ENCODE data around the gene PROCA1. TPM values are rescaled to one million over a fixed set of nuclear protein-coding genes. Genes with fewer than 3 reads are reported as not detected.

PROCA1 gene
- total and polyA plus RNA-seq, 12 donors: 0.74 to 4.9 (median 1.3) TPM

DNA sequence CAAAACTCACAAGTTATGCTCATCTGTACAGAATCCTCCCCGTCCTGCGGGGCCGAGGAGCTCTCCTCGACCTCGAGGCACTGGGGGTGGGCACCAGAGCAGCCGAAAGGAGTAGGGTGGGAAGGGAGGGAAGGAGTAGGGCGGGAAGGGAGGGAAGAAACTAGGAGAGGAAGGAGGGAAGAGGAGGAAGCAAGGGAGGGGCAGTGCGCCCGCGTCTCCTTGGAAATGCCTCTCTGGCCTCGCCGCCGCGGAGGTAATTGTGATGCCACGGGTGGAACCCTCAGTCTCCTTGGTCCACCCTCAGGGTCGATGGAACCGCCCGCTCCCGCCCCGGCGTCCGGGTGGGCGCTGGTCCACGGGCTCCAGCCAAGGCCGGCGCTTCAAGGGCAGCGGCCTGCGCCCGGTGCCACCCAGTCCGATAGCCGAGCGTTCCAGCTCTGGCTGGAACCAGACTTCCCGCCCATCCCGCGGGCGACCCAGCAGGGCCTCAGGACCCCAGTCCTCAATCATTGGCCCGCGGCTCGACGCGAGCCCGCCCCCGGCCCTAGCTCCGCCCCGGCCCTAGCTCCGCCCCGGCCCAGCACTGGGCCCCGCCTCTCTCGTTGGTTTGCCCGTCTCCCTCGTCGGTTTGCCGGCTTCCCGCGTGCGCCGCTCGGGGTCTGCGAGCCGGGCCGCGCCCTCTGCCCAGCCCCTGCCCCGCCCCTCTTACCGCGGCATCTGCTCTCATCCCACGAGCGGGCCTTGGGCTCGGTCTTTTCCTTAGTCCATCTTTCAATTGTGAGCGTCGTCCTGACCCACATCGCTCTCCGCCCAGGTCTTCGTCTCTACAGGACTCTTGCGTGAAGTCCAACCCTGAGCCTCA is 596 bp downstream of the PROCA1 start:
- Histone ChIP-seq H3K27ac (peak overlapping the region; percentile 68 to 95 (median 90)), H3K4me1 (peaks cover 0 to 28% (median 18%) of the 10 kb centered on the region in 9 donors), H3K27me3 (no peaks in the 10 kb centered on the region), H3K9me3 (no peaks in the 10 kb centered on the region), H3K36me3 (peaks cover 0 to 24% (median 0%) of the 10 kb centered on the region in 9 donors), H3K4me3 (peak overlapping the region; percentile 45 to 88 (median 66))
- TF ChIP-seq, protein P1, sequence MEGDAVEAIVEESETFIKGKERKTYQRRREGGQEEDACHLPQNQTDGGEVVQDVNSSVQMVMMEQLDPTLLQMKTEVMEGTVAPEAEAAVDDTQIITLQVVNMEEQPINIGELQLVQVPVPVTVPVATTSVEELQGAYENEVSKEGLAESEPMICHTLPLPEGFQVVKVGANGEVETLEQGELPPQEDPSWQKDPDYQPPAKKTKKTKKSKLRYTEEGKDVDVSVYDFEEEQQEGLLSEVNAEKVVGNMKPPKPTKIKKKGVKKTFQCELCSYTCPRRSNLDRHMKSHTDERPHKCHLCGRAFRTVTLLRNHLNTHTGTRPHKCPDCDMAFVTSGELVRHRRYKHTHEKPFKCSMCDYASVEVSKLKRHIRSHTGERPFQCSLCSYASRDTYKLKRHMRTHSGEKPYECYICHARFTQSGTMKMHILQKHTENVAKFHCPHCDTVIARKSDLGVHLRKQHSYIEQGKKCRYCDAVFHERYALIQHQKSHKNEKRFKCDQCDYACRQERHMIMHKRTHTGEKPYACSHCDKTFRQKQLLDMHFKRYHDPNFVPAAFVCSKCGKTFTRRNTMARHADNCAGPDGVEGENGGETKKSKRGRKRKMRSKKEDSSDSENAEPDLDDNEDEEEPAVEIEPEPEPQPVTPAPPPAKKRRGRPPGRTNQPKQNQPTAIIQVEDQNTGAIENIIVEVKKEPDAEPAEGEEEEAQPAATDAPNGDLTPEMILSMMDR (IDR thresholded peaks at IDR 0.05): no peak
- intact Hi-C loops (cut with DNase I): loop anchor here in 1 of 10 donors (1.0 kb wide), 1 partner anchor 49 kb away; the partner anchor contains the start of gene SUPT6H
- DNase-seq (peak; percentile 86 to 92), ATAC-seq (peak; percentile 93 to 96 (median 94))
- 1% methylated on average over 74 of the region's 74 CpGs for WGBS, 2 donors

DNA sequence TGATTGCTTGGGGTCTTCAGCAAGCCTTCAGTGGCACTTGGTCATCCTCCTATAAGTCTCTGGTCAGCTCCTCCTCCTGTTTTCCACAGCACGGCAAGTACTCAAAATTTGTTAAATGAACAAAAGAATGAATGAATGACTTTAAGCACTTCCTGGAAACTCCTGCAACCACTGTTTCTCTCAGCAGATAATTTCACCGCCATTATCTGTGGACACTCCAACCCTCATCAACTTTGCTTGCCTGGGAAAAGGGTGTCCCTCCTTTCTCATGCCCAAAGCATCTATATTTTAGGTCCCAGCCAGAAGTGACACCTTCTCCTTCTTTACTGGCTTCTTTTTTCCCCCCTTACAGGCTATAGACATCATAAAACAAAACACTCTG is 4.4 kb downstream of the PROCA1 start:
- no peak for DNase-seq
- Histone ChIP-seq H3K27me3 (no peaks in the 10 kb centered on the region), H3K9me3 (no peaks in the 10 kb centered on the region), H3K36me3 (peaks cover 0 to 28% (median 11%) of the 10 kb centered on the region in 9 donors), H3K4me1 (peaks cover 0 to 21% (median 16%) of the 10 kb centered on the region in 9 donors), H3K27ac (no peak overlapping the region), H3K4me3 (no peak overlapping the region)
- WGBS, 2 donors: 75 to 85% methylated on average over 2 of the region's 2 CpGs
- TF ChIP-seq, protein P1 (IDR thresholded peaks at IDR 0.05): no peak
- intact Hi-C loops (cut with DNase I): loop anchor here in 3 of 10 donors (5.0 kb wide), 2 partner anchors 40 to 45 kb away; partner anchors contain the start of genes SDF2 (in 2 of the 3) and SUPT6H (in 2 of the 3)
- no peak for ATAC-seq

DNA sequence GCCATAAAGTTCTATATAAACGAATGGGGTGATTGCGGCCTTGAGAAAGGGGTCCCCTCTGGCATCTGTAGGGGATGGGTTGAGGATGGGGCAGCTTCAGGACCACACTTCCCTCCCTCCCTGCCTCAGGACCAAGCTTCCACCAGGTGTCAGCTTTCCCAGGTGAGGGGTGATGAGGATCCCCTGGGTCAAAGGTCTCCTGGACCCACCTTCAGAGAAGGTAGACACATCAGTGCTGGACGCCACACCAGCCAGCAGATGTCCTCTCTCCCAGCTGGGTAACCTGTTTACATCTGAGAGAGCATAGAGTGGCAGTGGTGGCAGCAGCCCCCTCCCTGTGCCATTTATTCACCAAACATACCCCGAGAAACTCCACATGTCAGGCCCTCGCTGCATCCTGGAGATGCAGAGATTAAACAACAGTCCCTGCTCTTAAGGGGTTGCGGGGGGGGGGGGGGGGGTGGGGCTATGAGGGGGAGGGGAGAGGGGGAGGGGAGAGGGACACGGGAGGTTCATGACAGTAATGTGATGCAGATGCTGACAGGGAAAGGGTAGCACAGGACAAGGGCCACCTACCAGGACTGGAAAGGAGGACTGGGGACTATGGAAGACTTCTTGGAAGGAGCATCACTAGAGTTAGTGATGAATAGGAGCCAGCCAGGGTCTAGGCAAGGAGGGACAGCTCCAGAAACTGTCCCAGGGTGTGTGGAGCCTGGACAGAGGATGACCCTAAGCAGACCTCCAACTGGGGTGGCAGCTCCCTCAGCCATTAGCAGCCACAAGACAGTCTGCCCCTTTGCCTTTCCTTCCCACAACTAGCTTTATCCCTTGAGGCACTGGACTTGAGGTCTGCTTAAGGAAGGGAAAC is 5.0 kb downstream of the PROCA1 start:
- intact Hi-C loops (cut with DNase I): loop anchor here in 3 of 10 donors (5.0 kb wide), 2 partner anchors 39 to 44 kb away; partner anchors contain the start of genes SDF2 (in 2 of the 3) and SUPT6H (in 2 of the 3)
- H3K4me1 ChIP-seq: peaks cover 0 to 14% (median 10%) of the 10 kb centered on the region in 9 donors
- H3K9me3 ChIP-seq: no peaks in the 10 kb centered on the region
- WGBS, 2 donors: 63 to 66% methylated on average over 6 of the region's 7 CpGs
- H3K4me3 ChIP-seq: no peak overlapping the region
- TF ChIP-seq, protein P1 (IDR thresholded peaks at IDR 0.05): no peak
- H3K27ac ChIP-seq: no peak overlapping the region
- no peaks in the 10 kb centered on the region for H3K27me3 ChIP-seq
- no peak for ATAC-seq
- H3K36me3 ChIP-seq: peaks cover 0 to 34% (median 17%) of the 10 kb centered on the region in 9 donors
- DNase-seq: no peak

Measured in heart right ventricle (tissue), 16 donors.